HCT116 (cell line): ENCODE results near the gene TFDP1. TPM values are rescaled to one million over a fixed set of nuclear protein-coding genes. Genes with fewer than 3 reads are reported as not detected.

Source experiments
- ATAC-seq: fragments of 200-7000 bp; cut with Tn5 transposase; 2 replicates; pipeline ENCODE4 v1.9.1; 2020; ENCODE audit warnings: mild to moderate bottlenecking, moderate library complexity
- BruUV-seq: library from RNA; stranded (reverse); fragments of 400-500 nt; replicated peaks from 2 replicates; lab custom pipeline; 2021; lab: Mats Ljungman, UMichigan
- CTCF ChIA-PET: fragments of 300-600 bp; sonication (Branson Sonifier 250); formaldehyde crosslinking; loops from one replicate; lab custom pipeline; 2021; ENCODE audit warnings: antibody characterized with exemption; lab: Charles Lee
- POLR2A ChIA-PET: fragments of 300-600, 350-600 bp; sonication (Branson Sonifier 250); formaldehyde crosslinking; loops from one replicate; lab custom pipeline; 2021; ENCODE audit warnings: antibody characterized with exemption; lab: Charles Lee
- RAD21 ChIA-PET, 2 experiments: fragments of 300-600 bp; sonication (Branson Sonifier 250); formaldehyde crosslinking; loops; one replicate each; lab custom pipeline; 2023; ENCODE audit warnings: low total read pairs in 2 of 2; ENCODE audit not compliant: uncharacterized antibody in 2 of 2, unreplicated experiment in 2 of 2, low non-redundant PET in 1 of 2; lab: Charles Lee
- DNase-seq: peaks from one replicate; pipeline ENCODE4 v3.0.0-alpha.2; 2010; ENCODE audit warnings: low read depth, low spot score
- H2AFZ ChIP-seq: fragments of 200-600 bp; shearing (Covaris generic), sonication (generic); 2 replicates; pipeline ENCODE4 v1.6.1; 2017; ENCODE audit warnings: low read depth, mixed run types, mixed read lengths, antibody characterized with exemption, low read length; ENCODE audit not compliant: poor library complexity, severe bottlenecking
- H3K27ac ChIP-seq: 2 replicates; pipeline ENCODE4 v1.5.1; 2012; ENCODE audit warnings: low read depth, low read length
- H3K27me3 ChIP-seq: fragments of 200-600 bp; sonication (generic); 2 replicates; pipeline ENCODE4 v1.6.1; 2016; ENCODE audit warnings: mixed run types, low read length, mixed read lengths; ENCODE audit not compliant: insufficient read depth
- H3K36me3 ChIP-seq, 2 experiments: fragments of 200-500 bp in 1 of 2; fragments of 200-600 bp in 1 of 2; sonication (Bioruptor generic) in 1 of 2; sonication (generic) in 1 of 2; 2 replicates each; pipeline versions ENCODE4 v1.5.1 to v1.6.1; 2014 to 2016; ENCODE audit warnings: low read length in 2 of 2, inconsistent platforms in 1 of 2, mixed read lengths in 1 of 2, mixed run types in 1 of 2; ENCODE audit not compliant: insufficient read depth in 2 of 2, control insufficient read depth in 1 of 2
- H3K4me1 ChIP-seq, 2 experiments: fragments of 200-600 bp in 1 of 2; sonication (generic) in 1 of 2; 2 replicates each; pipeline versions ENCODE4 v1.5.1 to v1.6.1; 2012 to 2017; ENCODE audit warnings: low read length in 2 of 2, inconsistent platforms in 1 of 2, mild to moderate bottlenecking in 1 of 2, mixed read lengths in 1 of 2, mixed run types in 1 of 2, moderate library complexity in 1 of 2; ENCODE audit not compliant: insufficient read depth in 2 of 2, control insufficient read depth in 1 of 2
- H3K4me2 ChIP-seq: fragments of 200-600 bp; sonication (generic); 2 replicates; pipeline ENCODE4 v1.6.1; 2017; ENCODE audit warnings: mixed run types, low read length, mixed read lengths
- H3K4me3 ChIP-seq, 2 experiments: fragments of 200-600 bp in 1 of 2; sonication (generic) in 1 of 2; replicated peaks in 1 of 2; 2 replicates each; pipeline ENCODE4 v1.5.1; 2011 to 2016; ENCODE audit warnings: low read length in 2 of 2, control low read depth in 1 of 2, low read depth in 1 of 2, mild to moderate bottlenecking in 1 of 2, mixed read lengths in 1 of 2, mixed run types in 1 of 2
- H3K79me2 ChIP-seq: fragments of 200-600 bp; sonication (generic); 2 replicates; pipeline ENCODE4 v1.6.1; 2017; ENCODE audit warnings: mild to moderate bottlenecking, mixed run types, low read length, moderate library complexity, mixed read lengths; ENCODE audit not compliant: insufficient read depth
- H3K9ac ChIP-seq: fragments of 200-600 bp; sonication (generic); 2 replicates; pipeline ENCODE4 v1.6.1; 2016; ENCODE audit warnings: low read length, mixed read lengths
- H3K9me2 ChIP-seq: fragments of 200-600 bp; sonication (generic), shearing (Covaris generic); 2 replicates; pipeline ENCODE4 v1.6.1; 2017; ENCODE audit warnings: mixed run types, mild to moderate bottlenecking, moderate library complexity; ENCODE audit not compliant: insufficient read depth
- H3K9me3 ChIP-seq, 2 experiments: fragments of 200-500 bp in 1 of 2; fragments of 200-600 bp in 1 of 2; sonication (Bioruptor generic) in 1 of 2; sonication (generic) in 1 of 2; 2 replicates each; pipeline ENCODE4 v1.6.1; 2014 to 2017; ENCODE audit warnings: low read length in 2 of 2, mixed read lengths in 2 of 2, inconsistent platforms in 1 of 2, low read depth in 1 of 2, mild to moderate bottlenecking in 1 of 2, mixed run types in 1 of 2, moderate library complexity in 1 of 2; ENCODE audit not compliant: control insufficient read depth in 1 of 2, insufficient read depth in 1 of 2
- H4K20me1 ChIP-seq: fragments of 200-600 bp; sonication (generic), shearing (Covaris generic); 2 replicates; pipeline ENCODE4 v1.6.1; 2017; ENCODE audit warnings: mixed run types, mild to moderate bottlenecking, moderate library complexity; ENCODE audit not compliant: insufficient read depth
- EZH2phosphoT487 ChIP-seq: fragments of 200-600 bp; IDR thresholded peaks from 2 replicates; pipeline ENCODE4 v1.6.1; 2018; ENCODE audit warnings: antibody characterized with exemption, borderline replicate concordance
- SIN3A ChIP-seq: IDR thresholded peaks from 2 replicates; pipeline ENCODE4 v1.6.1; 2012; ENCODE audit warnings: low read depth
- intact Hi-C: fragments of 100-400 bp; cut with micrococcal nuclease; formaldehyde crosslinking; loops from 2 replicates; pipeline ENCODE4 v1.10.0; 2022
- total RNA-seq: library from RNA; stranded (reverse); gene quantifications from one replicate; pipeline ENCODE4 v1.2.1, GENCODE V29; 2021; ENCODE audit not compliant: unreplicated experiment
- TF ChIP-seq, protein P1 (sequence below): IDR thresholded peaks from 2 replicates; pipeline ENCODE4 v1.6.1; 2011; ENCODE audit warnings: mild to moderate bottlenecking, low read length, moderate library complexity; ENCODE audit not compliant: insufficient replicate concordance; ENCODE audit errors: extremely low read depth
- TF ChIP-seq, protein P2 (sequence below): IDR thresholded peaks from 2 replicates; pipeline ENCODE4 v1.6.1; 2012; ENCODE audit warnings: low read depth

TFDP1 gene
- total RNA-seq, 1 experiment from 2014 or later: 169 TPM

DNA sequence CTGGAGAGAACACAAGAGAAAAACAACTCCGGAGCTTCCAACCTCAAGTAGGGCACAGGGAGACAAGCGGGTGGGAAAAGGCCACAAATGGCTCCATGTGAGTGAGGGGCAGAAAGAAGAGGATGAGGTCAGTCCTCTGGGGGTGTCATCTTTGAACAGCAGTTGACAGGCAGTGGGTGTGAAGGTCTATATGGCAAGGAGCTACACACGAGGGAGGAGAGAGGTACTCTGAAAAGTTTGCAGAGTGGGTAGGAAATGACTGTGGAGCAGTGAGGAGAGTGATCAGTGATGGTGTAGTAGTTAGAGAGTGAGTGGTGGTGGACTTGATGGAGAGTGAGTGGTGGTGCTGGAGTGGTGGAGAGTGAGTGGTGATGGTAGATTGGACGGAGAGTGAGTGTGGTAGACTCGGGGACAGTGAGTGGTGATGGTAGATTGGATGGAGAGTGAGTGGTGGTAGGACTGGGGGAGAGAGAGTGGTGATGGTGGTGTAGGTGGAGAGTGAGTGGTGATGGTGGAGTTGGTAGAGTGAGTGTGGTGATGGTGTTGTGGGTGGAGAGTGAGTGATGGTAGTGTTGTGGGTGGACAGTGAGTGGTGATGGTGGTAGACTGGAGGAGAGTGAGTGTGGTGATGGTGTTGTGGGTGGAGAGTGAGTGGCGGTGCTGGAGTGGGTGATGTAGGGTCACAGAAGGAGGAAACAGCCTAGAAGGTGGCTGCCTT lies 4.0 kb downstream of the TFDP1 start:
- CTCF ChIA-PET: no interaction called here
- no peak for TF ChIP-seq EZH2phosphoT487
- TF ChIP-seq, protein P1, sequence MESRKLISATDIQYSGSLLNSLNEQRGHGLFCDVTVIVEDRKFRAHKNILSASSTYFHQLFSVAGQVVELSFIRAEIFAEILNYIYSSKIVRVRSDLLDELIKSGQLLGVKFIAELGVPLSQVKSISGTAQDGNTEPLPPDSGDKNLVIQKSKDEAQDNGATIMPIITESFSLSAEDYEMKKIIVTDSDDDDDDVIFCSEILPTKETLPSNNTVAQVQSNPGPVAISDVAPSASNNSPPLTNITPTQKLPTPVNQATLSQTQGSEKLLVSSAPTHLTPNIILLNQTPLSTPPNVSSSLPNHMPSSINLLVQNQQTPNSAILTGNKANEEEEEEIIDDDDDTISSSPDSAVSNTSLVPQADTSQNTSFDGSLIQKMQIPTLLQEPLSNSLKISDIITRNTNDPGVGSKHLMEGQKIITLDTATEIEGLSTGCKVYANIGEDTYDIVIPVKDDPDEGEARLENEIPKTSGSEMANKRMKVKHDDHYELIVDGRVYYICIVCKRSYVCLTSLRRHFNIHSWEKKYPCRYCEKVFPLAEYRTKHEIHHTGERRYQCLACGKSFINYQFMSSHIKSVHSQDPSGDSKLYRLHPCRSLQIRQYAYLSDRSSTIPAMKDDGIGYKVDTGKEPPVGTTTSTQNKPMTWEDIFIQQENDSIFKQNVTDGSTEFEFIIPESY: no peak
- Histone ChIP-seq H3K4me2 (no peak overlapping the region), H3K4me1 (peaks cover 4 to 11% of the 10 kb centered on the region in 2 experiments; a peak in 2 of 4 replicates), H2AFZ (no peak overlapping the region), H4K20me1 (peaks cover 20% of the 10 kb centered on the region; the same call in 1 of the 2 replicates), H3K9me2 (no peaks in the 10 kb centered on the region), H3K27ac (no peak overlapping the region), H3K27me3 (no peaks in the 10 kb centered on the region), H3K79me2 (peaks cover 84% of the 10 kb centered on the region), H3K9ac (no peak overlapping the region), H3K36me3 (peaks cover 12 to 52% of the 10 kb centered on the region in 2 experiments), H3K9me3 (no peaks in the 10 kb centered on the region), H3K4me3 (no peak overlapping the region)
- ATAC-seq (no peak), DNase-seq (no peak)
- intact Hi-C loops: no loop called here
- BruUV-seq: no TSS peak
- POLR2A ChIA-PET: no interaction called here
- RAD21 ChIA-PET: no interaction called here

DNA sequence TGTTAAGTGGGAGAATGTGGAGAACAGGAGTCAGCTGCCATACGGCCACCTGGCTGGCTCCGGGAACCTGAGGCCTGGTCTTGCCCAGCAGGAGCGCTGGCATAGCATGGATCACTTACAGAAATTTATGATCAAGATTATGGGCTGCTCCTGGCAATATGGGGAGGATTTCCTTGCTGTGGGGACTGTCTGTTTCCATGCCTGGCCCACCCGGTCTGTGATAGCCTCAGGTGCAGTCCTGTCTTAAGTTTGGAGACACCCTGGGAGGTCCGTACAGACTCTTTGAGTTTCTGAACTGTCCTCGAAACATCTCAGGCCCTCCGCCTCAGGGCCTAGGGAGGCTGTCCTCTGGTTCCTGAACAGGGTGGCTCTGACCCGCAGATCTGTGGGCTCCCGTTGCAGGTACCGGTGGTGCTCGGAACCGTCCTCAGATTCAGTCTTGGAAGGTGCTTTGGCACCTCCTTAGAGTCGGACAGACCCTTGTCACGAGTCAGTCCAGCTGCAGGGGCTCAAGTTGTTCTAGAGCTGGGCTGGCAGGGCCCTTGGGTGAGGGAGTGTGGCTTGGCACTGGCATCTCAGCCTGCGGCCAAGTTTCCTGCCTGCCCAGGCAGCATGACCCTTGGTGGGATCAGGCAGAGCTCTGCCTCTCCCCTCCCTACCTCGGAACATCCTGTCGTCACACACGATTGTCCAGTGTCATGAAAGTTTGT lies 4.9 kb downstream of the TFDP1 start:
- peaks cover 87% of the 10 kb centered on the region for H3K79me2 ChIP-seq
- H3K4me3 ChIP-seq: no peak overlapping the region
- intact Hi-C loops: no loop called here
- H4K20me1 ChIP-seq: peaks cover 20% of the 10 kb centered on the region; the same call in 1 of the 2 replicates
- H3K27ac ChIP-seq: no peak overlapping the region
- POLR2A ChIA-PET: no interaction called here
- no peak overlapping the region for H3K9ac ChIP-seq
- CTCF ChIA-PET: no interaction called here
- TF ChIP-seq SIN3A: no peak
- TF ChIP-seq, protein P2, sequence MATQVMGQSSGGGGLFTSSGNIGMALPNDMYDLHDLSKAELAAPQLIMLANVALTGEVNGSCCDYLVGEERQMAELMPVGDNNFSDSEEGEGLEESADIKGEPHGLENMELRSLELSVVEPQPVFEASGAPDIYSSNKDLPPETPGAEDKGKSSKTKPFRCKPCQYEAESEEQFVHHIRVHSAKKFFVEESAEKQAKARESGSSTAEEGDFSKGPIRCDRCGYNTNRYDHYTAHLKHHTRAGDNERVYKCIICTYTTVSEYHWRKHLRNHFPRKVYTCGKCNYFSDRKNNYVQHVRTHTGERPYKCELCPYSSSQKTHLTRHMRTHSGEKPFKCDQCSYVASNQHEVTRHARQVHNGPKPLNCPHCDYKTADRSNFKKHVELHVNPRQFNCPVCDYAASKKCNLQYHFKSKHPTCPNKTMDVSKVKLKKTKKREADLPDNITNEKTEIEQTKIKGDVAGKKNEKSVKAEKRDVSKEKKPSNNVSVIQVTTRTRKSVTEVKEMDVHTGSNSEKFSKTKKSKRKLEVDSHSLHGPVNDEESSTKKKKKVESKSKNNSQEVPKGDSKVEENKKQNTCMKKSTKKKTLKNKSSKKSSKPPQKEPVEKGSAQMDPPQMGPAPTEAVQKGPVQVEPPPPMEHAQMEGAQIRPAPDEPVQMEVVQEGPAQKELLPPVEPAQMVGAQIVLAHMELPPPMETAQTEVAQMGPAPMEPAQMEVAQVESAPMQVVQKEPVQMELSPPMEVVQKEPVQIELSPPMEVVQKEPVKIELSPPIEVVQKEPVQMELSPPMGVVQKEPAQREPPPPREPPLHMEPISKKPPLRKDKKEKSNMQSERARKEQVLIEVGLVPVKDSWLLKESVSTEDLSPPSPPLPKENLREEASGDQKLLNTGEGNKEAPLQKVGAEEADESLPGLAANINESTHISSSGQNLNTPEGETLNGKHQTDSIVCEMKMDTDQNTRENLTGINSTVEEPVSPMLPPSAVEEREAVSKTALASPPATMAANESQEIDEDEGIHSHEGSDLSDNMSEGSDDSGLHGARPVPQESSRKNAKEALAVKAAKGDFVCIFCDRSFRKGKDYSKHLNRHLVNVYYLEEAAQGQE: no peak
- BruUV-seq: no TSS peak
- H3K27me3 ChIP-seq: no peaks in the 10 kb centered on the region
- no peaks in the 10 kb centered on the region for H3K9me2 ChIP-seq
- DNase-seq: no peak
- RAD21 ChIA-PET: no interaction called here
- no peak overlapping the region for H2AFZ ChIP-seq
- H3K4me1 ChIP-seq: peaks cover 4 to 11% of the 10 kb centered on the region in 2 experiments; a peak in 2 of 4 replicates
- H3K9me3 ChIP-seq: no peaks in the 10 kb centered on the region
- no peak overlapping the region for H3K4me2 ChIP-seq
- ATAC-seq: no peak
- peaks cover 12 to 52% of the 10 kb centered on the region in 2 experiments for H3K36me3 ChIP-seq
